HL-60 (cell line): ENCODE data around the gene PARP1.

Experiments used
- DNase-seq, 2 experiments: peaks; one replicate each; pipeline ENCODE4 v3.0.0-alpha.2; 2010 to 2020; ENCODE audit warnings: low read depth in 1 of 2, low spot score in 1 of 2
- H3K27ac ChIP-seq: fragments of 250-450 bp; sonication (Bioruptor Pico); replicated peaks from 2 replicates; pipeline ENCODE4 v1.5.1; 2020; ENCODE audit warnings: mild to moderate bottlenecking, moderate library complexity
- H3K27me3 ChIP-seq: fragments of 250-450 bp; sonication (Bioruptor Pico); 2 replicates; pipeline ENCODE4 v1.5.1; 2021; ENCODE audit warnings: mild to moderate bottlenecking, moderate library complexity; ENCODE audit not compliant: insufficient read depth, poor library complexity, severe bottlenecking
- H3K4me3 ChIP-seq: replicated peaks from 2 replicates; pipeline ENCODE4 v1.5.1; 2011; ENCODE audit warnings: mild to moderate bottlenecking, control low read depth, low read length; ENCODE audit not compliant: insufficient read depth
- CTCF ChIP-seq: IDR thresholded peaks from one replicate; pipeline ENCODE4 v1.5.1; 2011; ENCODE audit warnings: low read length, control low read depth, inconsistent platforms; ENCODE audit not compliant: insufficient read depth
- GABPA ChIP-seq: IDR thresholded peaks from 2 replicates; pipeline ENCODE4 v1.6.1; 2012; ENCODE audit warnings: low read depth
- POLR2AphosphoS5 ChIP-seq: IDR thresholded peaks from 2 replicates; pipeline ENCODE4 v1.6.1; 2012; ENCODE audit warnings: low read depth
- REST ChIP-seq: IDR thresholded peaks from 2 replicates; pipeline ENCODE4 v1.6.1; 2012; ENCODE audit warnings: low read depth; ENCODE audit not compliant: insufficient replicate concordance
- SPI1 ChIP-seq: IDR thresholded peaks from 2 replicates; pipeline ENCODE4 v1.6.1; 2012; ENCODE audit warnings: low read depth, mild to moderate bottlenecking, borderline replicate concordance

PARP1 gene

GRCh38 chr1:226327761-226328162 is 80.1 kb downstream of the PARP1 start:
- TF ChIP-seq SPI1, result no peak
- no peak for TF ChIP-seq GABPA
- no peak for TF ChIP-seq CTCF
- TF ChIP-seq POLR2AphosphoS5, result no peak
- no peak for TF ChIP-seq REST
- H3K27ac ChIP-seq, result no peak overlapping the region
- H3K27me3 ChIP-seq, result no peaks in the 10 kb centered on the region
- no peak for DNase-seq
- no peak overlapping the region for H3K4me3 ChIP-seq

- no peaks in the 10 kb centered on the region for H3K27me3 ChIP-seq
- TF ChIP-seq POLR2AphosphoS5, result no peak
- H3K4me3 ChIP-seq, result no peak overlapping the region
- DNase-seq, result no peak
- no peak overlapping the region for H3K27ac ChIP-seq
These were observed 82.7 kb downstream of the PARP1 start for GRCh38 chr1:226325178-226325577.

GRCh38 chr1:226324479-226324878 is 83.4 kb downstream of the PARP1 start:
- Histone ChIP-seq H3K27ac (no peak overlapping the region), H3K27me3 (no peaks in the 10 kb centered on the region), H3K4me3 (no peak overlapping the region)
- peak; percentile 39; the same call in 1 of the 2 replicates for TF ChIP-seq SPI1
- TF ChIP-seq GABPA, result no peak
- no peak for DNase-seq

- no peak overlapping the region for H3K4me3 ChIP-seq
- no peak for TF ChIP-seq POLR2AphosphoS5
- TF ChIP-seq GABPA, result no peak
- TF ChIP-seq REST, result no peak
- TF ChIP-seq SPI1, result no peak
- no peak for TF ChIP-seq CTCF
- H3K27me3 ChIP-seq, result no peaks in the 10 kb centered on the region
- H3K27ac ChIP-seq, result no peak overlapping the region
- DNase-seq, result no peak
These were observed 84.9 kb downstream of the PARP1 start for GRCh38 chr1:226322986-226323385.

GRCh38 chr1:226320930-226321329 is 87.0 kb downstream of the PARP1 start:
- DNase-seq, result no peak
- Histone ChIP-seq H3K27ac (no peak overlapping the region), H3K27me3 (no peaks in the 10 kb centered on the region), H3K4me3 (no peak overlapping the region)
- TF ChIP-seq CTCF (no peak), POLR2AphosphoS5 (no peak), GABPA (no peak), REST (no peak), SPI1 (no peak)
